CD4-positive, alpha-beta memory T cell (primary cell): ENCODE data around the gene RASA4B. TPM values are rescaled to one million over a fixed set of nuclear protein-coding genes. Genes with fewer than 3 reads are reported as not detected.

Experiments
- CTCF ChIA-PET: fragments of 350-600 bp; sonication (Branson Sonifier 250); formaldehyde crosslinking; loops from one replicate; lab custom pipeline; 2021; ENCODE audit warnings: inconsistent platforms; ENCODE audit not compliant: partially characterized antibody; lab: Charles Lee
- POLR2A ChIA-PET: fragments of 350-600 bp; sonication (Branson Sonifier 250); formaldehyde crosslinking; loops from one replicate; lab custom pipeline; 2021; ENCODE audit not compliant: partially characterized antibody; lab: Charles Lee
- DNase-seq, 5 donors: peaks; one replicate each; pipeline versions ENCODE4 v3.0.0 to v3.0.0-alpha.2; 2020 to 2022; ENCODE audit warnings: mixed read lengths in 1 of 5
- H3K27ac ChIP-seq: one replicate; pipeline ENCODE4 v1.7.0; 2013; ENCODE audit warnings: low read depth, low read length
- H3K27me3 ChIP-seq: 2 replicates; pipeline ENCODE4 v1.7.0; 2013; ENCODE audit warnings: mild to moderate bottlenecking, low read length, moderate library complexity; ENCODE audit not compliant: insufficient read depth
- H3K36me3 ChIP-seq: 2 replicates; pipeline ENCODE4 v1.7.0; 2013; ENCODE audit warnings: mild to moderate bottlenecking, low read length, moderate library complexity; ENCODE audit not compliant: insufficient read depth
- H3K4me1 ChIP-seq: 2 replicates; pipeline ENCODE4 v1.7.0; 2013; ENCODE audit warnings: mild to moderate bottlenecking, low read length, moderate library complexity; ENCODE audit not compliant: insufficient read depth
- H3K4me3 ChIP-seq, 2 donors: one replicate each; pipeline ENCODE4 v1.7.0; 2013; ENCODE audit warnings: low read length in 2 of 2, mild to moderate bottlenecking in 1 of 2
- H3K9me3 ChIP-seq, 2 donors: one replicate each; pipeline ENCODE4 v1.7.0; 2013; ENCODE audit warnings: low read length in 2 of 2, control low read depth in 1 of 2; ENCODE audit not compliant: control insufficient read depth in 1 of 2
- H3K27ac Mint-ChIP-seq, 7 donors: one replicate each; pipeline ENCODE4 v1.8.0; 2020 to 2021; ENCODE audit warnings: mixed read lengths in 7 of 7, mild to moderate bottlenecking in 6 of 7, inconsistent platforms in 3 of 7, moderate library complexity in 3 of 7
- H3K27me3 Mint-ChIP-seq, 2 donors: one replicate each; pipeline ENCODE4 v1.8.0; 2020 to 2021; ENCODE audit warnings: mixed read lengths in 2 of 2
- H3K36me3 Mint-ChIP-seq, 2 donors: one replicate each; pipeline ENCODE4 v1.8.0; 2020 to 2021; ENCODE audit warnings: mixed read lengths in 2 of 2, inconsistent platforms in 1 of 2, mild to moderate bottlenecking in 1 of 2
- H3K4me1 Mint-ChIP-seq, 4 donors: one replicate each; pipeline ENCODE4 v1.8.0; 2020 to 2021; ENCODE audit warnings: mixed read lengths in 4 of 4, mild to moderate bottlenecking in 1 of 4
- H3K4me3 Mint-ChIP-seq, 8 donors: one replicate each; pipeline ENCODE4 v1.8.0; 2020 to 2021; ENCODE audit warnings: mixed read lengths in 8 of 8, mild to moderate bottlenecking in 7 of 8, moderate library complexity in 6 of 8, inconsistent platforms in 3 of 8
- H3K9me3 Mint-ChIP-seq, 8 donors: one replicate each; pipeline ENCODE4 v1.8.0; 2020 to 2021; ENCODE audit warnings: mixed read lengths in 8 of 8, mild to moderate bottlenecking in 5 of 8, inconsistent platforms in 3 of 8, moderate library complexity in 1 of 8
- intact Hi-C: fragments of 100-400 bp; cut with micrococcal nuclease; formaldehyde crosslinking; loops from one replicate; pipeline ENCODE4 v1.15.1; 2023
- microRNA-seq: library from miRNA; unstranded; fragments of <30 nt; microRNA quantifications from one replicate; pipeline ENCODE4 v1.2.0, GENCODE V29; 2021; ENCODE audit warnings: borderline replicate concordance, borderline number of aligned reads, borderline microRNAs expressed, mixed read lengths
- polyA plus RNA-seq, 2 donors: library from polyadenylated mRNA; unstranded; fragments of 300-500 nt; fragmentation: Illumina TruSeq; gene quantifications; one replicate each; pipeline ENCODE4 v1.2.3, GENCODE V29; 2021
- total RNA-seq, 2 experiments: library from RNA; stranded (reverse); gene quantifications; one replicate each; pipeline ENCODE4 v1.2.3, GENCODE V29; 2021

RASA4B gene
- total and polyA plus RNA-seq, 4 experiments from 2014 or later, result 5.0 to 15.8 (median 13.4) TPM

DNA sequence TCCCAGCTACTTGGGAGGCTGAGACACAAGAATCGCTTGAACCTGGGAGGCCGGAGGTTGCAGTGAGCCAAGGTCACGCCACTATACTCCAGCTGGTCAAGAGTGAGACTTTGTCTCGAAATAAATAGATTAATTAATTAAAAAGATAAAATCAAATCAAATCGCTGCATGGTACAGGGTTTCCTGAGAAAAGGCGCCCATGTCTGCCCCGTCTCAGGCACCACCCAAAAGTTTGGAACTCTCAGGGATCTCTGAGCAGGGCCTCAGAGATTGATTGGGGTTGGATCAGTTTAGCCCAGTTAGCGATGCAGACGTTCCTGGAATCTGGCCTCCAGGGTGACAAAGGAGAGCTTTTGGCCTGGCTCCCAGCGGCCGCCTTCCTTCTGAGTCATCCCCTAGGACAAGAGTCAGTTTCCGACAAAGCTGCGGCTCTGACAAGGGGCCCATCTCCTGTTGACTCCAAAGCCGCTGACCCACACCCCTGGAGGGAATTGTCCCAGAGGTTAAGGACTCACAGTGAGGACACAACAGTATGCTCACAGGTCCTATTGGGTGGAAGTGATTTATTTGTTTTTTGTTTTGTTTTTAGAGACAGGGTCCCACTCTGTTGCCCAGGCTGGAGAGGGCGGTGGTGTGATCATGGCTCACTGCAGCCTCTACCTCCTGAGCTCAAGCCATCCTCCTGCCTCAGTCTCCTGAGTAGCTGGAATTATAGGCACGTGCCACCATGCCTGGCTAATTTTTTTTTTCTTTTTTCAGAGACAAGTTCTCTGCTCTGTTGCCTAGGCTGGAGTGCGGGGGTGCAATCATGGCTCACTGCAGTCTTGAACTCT, 77.4 kb downstream of the RASA4B start:
- no peak for DNase-seq
- POLR2A ChIA-PET, result interaction anchor here (1.1 to 2.1 kb wide), 3 partner anchors 13 to 28 kb away, joined by 3 to 6 read pairs (median 5); no protein-coding TSS in a partner anchor
- Histone ChIP-seq H3K27me3 (no peaks in the 10 kb centered on the region), H3K4me1 (peaks cover 2% of the 10 kb centered on the region), H3K36me3 (peaks cover 5% of the 10 kb centered on the region), H3K4me3 (no peak overlapping the region), H3K27ac (no peak overlapping the region), H3K9me3 (no peaks in the 10 kb centered on the region)
- Mint-ChIP-seq H3K9me3 (no peaks in the 10 kb centered on the region), H3K27ac (no peak overlapping the region), H3K27me3 (no peaks in the 10 kb centered on the region), H3K4me1 (peaks cover 3 to 10% (median 5%) of the 10 kb centered on the region in 4 donors), H3K4me3 (no peak overlapping the region), H3K36me3 (peaks cover 9 to 25% of the 10 kb centered on the region in 2 donors)
- CTCF ChIA-PET, result interaction anchor here (1.3 to 2.9 kb wide), 2 partner anchors 10 to 36 kb away, joined by 7 to 12 read pairs; no protein-coding TSS in a partner anchor
- intact Hi-C loops, result no loop called here

DNA sequence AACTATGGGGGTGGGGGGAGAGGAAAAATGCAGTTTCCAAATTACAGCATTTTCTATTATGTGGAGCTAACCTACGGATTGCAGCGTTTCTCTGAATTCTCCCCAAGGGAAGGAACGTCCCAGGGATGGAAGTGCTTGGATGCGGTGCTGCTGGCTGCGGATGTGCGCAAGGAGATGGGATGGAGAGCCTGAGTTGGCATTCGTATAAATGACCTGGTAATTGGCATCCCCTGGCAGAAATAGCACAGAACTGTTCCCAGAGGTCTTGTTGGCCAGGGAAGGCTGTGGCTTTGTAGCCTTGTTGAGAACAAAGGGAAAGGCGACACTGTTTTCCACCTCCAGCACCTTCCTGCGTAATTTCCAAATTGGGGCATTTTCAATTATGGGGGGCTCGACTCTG, 81.5 kb downstream of the RASA4B start:
- no peak overlapping the region for H3K27ac ChIP-seq
- DNase-seq, result no peak
- CTCF ChIA-PET, result interaction anchor here (1.3 to 4.7 kb wide), 5 partner anchors 10 to 32 kb away, joined by 6 to 30 read pairs (median 11); no protein-coding TSS in a partner anchor
- H3K4me3 Mint-ChIP-seq, result peak overlapping the region in 3 of 8 donors; percentile 53 to 62 (median 54)
- H3K4me1 ChIP-seq, result peaks cover 34% of the 10 kb centered on the region
- intact Hi-C loops, result no loop called here
- no peak overlapping the region for H3K4me3 ChIP-seq
- peaks cover 16 to 39% (median 27%) of the 10 kb centered on the region in 4 donors for H3K4me1 Mint-ChIP-seq
- H3K9me3 ChIP-seq, result no peaks in the 10 kb centered on the region
- H3K27me3 Mint-ChIP-seq, result no peaks in the 10 kb centered on the region
- peak overlapping the region in 5 of 7 donors; percentile 33 to 95 (median 68) for H3K27ac Mint-ChIP-seq
- H3K36me3 ChIP-seq, result peaks cover 5% of the 10 kb centered on the region
- peaks cover 4 to 18% of the 10 kb centered on the region in 2 donors for H3K36me3 Mint-ChIP-seq
- H3K27me3 ChIP-seq, result no peaks in the 10 kb centered on the region
- POLR2A ChIA-PET, result interaction anchor here (1.1 to 16.0 kb wide), 2 partner anchors 11 to 24 kb away, joined by 5 to 496 read pairs; no protein-coding TSS in a partner anchor
- no peaks in the 10 kb centered on the region for H3K9me3 Mint-ChIP-seq

DNA sequence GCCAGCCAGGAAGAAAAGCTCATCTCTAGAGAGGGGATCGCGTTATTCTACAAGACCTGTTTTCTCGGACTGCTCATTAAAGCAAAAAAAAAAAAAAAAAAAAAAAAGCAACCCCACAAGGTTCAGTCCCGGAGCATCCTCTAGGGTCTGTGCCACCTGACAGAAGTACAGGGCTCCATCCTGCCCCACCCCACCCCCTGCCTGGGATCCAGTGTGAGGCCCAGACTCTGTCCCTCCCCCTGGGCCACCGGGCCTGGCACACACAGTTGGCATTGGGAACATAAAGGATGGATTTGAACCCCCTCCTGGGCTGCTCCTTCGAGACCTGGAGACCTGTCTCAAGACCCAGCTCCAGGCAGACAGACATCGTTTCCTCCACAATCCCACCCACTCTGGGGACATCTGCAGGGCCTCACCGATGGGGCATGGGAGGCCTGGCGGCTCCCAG, 83.5 kb downstream of the RASA4B start:
- no peaks in the 10 kb centered on the region for H3K9me3 ChIP-seq
- ChIA-PET POLR2A (interaction anchor here (0.6 to 16.0 kb wide), 7 partner anchors 9 to 71 kb away, joined by 3 to 496 read pairs (median 26); partner anchors contain the start of genes ALKBH4, LRWD1 and PRKRIP1), CTCF (interaction anchor here (1.4 to 4.7 kb wide), 5 partner anchors 14 to 30 kb away, joined by 3 to 30 read pairs (median 13); no protein-coding TSS in a partner anchor)
- peaks cover 5% of the 10 kb centered on the region for H3K36me3 ChIP-seq
- peak overlapping the region; percentile 74 to 76 for H3K4me3 ChIP-seq
- intact Hi-C loops, result loop anchor here (1.0 kb wide), 1 partner anchor 31 kb away; no protein-coding TSS in a partner anchor
- H3K27me3 Mint-ChIP-seq, result no peaks in the 10 kb centered on the region
- peaks cover 55% of the 10 kb centered on the region for H3K4me1 ChIP-seq
- H3K27me3 ChIP-seq, result no peaks in the 10 kb centered on the region
- peaks cover 26 to 58% (median 41%) of the 10 kb centered on the region in 4 donors for H3K4me1 Mint-ChIP-seq
- peaks cover 0 to 2% (median 0%) of the 10 kb centered on the region in 8 donors for H3K9me3 Mint-ChIP-seq
- H3K27ac Mint-ChIP-seq, result peak overlapping the region; percentile 88 to 95 (median 95)
- peak in 4 of 5 donors; percentile 16 to 32 (median 24) for DNase-seq
- peaks cover 4 to 15% of the 10 kb centered on the region in 2 donors for H3K36me3 Mint-ChIP-seq
- peak overlapping the region; percentile 80 to 90 (median 88) for H3K4me3 Mint-ChIP-seq
- peak overlapping the region; percentile 88 for H3K27ac ChIP-seq

DNA sequence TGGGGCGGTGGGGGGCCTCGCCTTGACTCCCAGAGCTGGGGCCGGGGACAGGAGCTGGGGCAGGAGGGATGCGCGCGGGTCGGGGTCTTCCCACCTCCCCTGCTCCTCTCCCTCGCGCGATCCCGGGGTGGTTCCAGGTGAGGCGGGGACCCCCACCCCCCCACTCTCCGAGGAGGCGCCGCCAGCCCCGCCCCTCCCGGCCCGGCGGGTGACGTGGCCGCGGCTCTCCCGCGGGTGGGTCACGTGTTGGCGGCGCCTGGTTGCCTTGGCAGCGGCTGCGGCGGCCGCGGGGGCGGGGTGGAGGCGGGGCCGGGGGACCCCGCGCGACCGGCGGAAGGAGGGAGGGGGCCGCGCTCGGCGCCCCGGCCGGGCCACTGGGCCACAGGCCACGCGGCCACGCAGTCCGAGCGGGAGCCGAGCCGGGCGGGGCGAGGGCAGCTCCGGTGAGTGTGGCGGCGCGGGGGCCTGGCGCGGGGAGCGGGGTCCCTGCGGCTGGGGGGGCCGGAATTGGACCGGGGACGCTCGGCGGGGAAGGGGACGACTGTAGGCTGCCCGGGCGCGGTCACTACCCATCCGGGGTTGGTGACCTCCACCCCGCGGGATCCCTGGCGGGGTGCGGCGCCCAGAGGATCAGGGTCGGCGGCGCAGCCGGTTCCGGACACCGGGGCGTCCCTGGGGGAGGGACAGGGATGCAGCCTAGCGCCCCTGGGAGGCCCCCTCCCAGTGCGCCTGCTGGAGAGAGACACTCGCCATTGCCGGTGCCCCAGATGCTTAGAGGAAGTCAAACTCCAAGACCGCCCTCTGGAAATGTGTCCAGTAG, 84.1 kb downstream of the RASA4B start, which contains the start of gene ORAI2:
Gene ORAI2, plus strand, starts transcription at position 357 of the 820 bp plus-strand sequence. CDS start 5,382 bp downstream, outside the sequence.
- H3K4me3 ChIP-seq, result peak within 1 kb of the TSS; percentile 74 to 76
- CTCF ChIA-PET, result interaction anchor here (1.4 to 4.7 kb wide), 7 partner anchors 14 to 37 kb away, joined by 3 to 30 read pairs (median 13); partner anchors contain the start of gene PRKRIP1
- POLR2A ChIA-PET, result interaction anchor here (0.6 to 16.0 kb wide), 8 partner anchors 8 to 70 kb away, joined by 3 to 496 read pairs (median 17); partner anchors contain the start of genes ALKBH4, LRWD1 and PRKRIP1

More for the DNA sequence above, 84.1 kb downstream of the RASA4B start, which contains the start of gene ORAI2:
- Histone ChIP-seq H3K27me3 (no peaks in the 10 kb centered on the region), H3K36me3 (peaks cover 5% of the 10 kb centered on the region), H3K4me1 (peaks cover 61% of the 10 kb centered on the region), H3K27ac (peak within 1 kb of the TSS; percentile 88), H3K9me3 (no peaks in the 10 kb centered on the region)
- Mint-ChIP-seq H3K4me3 (peak within 1 kb of the TSS; percentile 80 to 90 (median 88)), H3K4me1 (peaks cover 26 to 62% (median 43%) of the 10 kb centered on the region in 4 donors), H3K9me3 (peaks cover 0 to 2% (median 0%) of the 10 kb centered on the region in 8 donors), H3K27me3 (no peaks in the 10 kb centered on the region), H3K36me3 (peaks cover 4 to 11% of the 10 kb centered on the region in 2 donors), H3K27ac (peak within 1 kb of the TSS; percentile 98 to 100 (median 100))
- DNase-seq, result peak; percentile 81 to 86 (median 84)
- intact Hi-C loops, result loop anchor here (1.0 kb wide), 1 partner anchor 32 kb away; no protein-coding TSS in a partner anchor

Small RNAs within 50 kb of the gene (microRNA-seq; reads per million reads assigned to microRNA genes)
- gene MIR4467 (not detected), gene MIR5090 (3.1 reads per million, percentile 13 among the genes with 10 or more reads in this experiment)

Other genes starting within 250 kb of the RASA4B start
- 1 to 10 TPM in 1 of 2 experiments, under 1 TPM in 1; 0.79 to 1.2 TPM for gene SH2B2, start 230.9 kb downstream of the RASA4B start, total RNA-seq
- gene SH2B2, start 230.9 kb downstream of the RASA4B start, polyA plus RNA-seq, result under 1 TPM in 1 of 2 donors, not detected in 1; 0.69 TPM
- gene SPDYE6, start 161.3 kb downstream of the RASA4B start, total RNA-seq, result not detected
- under 1 TPM; 0.14 to 0.73 TPM for gene SPDYE6, start 161.3 kb downstream of the RASA4B start, polyA plus RNA-seq
- 10 to 100 TPM; 43.2 to 47.6 TPM for gene PRKRIP1, start 121.4 kb downstream of the RASA4B start, total RNA-seq
- 10 to 100 TPM in 1 of 2 donors, 1 to 10 TPM in 1; 9.7 to 21.7 TPM for gene PRKRIP1, start 121.4 kb downstream of the RASA4B start, polyA plus RNA-seq
- 10 to 100 TPM; 29.0 to 31.6 TPM for gene ORAI2, start 84.2 kb downstream of the RASA4B start, total RNA-seq
- gene ORAI2, start 84.2 kb downstream of the RASA4B start, polyA plus RNA-seq, result 10 to 100 TPM; 42.9 to 53.3 TPM
- 10 to 100 TPM; 11.8 to 11.9 TPM for gene ALKBH4, start 52.9 kb downstream of the RASA4B start, total RNA-seq
- gene ALKBH4, start 52.9 kb downstream of the RASA4B start, polyA plus RNA-seq, result 10 to 100 TPM; 15.7 to 16.6 TPM
- 10 to 100 TPM; 26.0 to 28.5 TPM for gene LRWD1, start 52.8 kb downstream of the RASA4B start, total RNA-seq
- 10 to 100 TPM; 12.9 to 15.2 TPM for gene LRWD1, start 52.8 kb downstream of the RASA4B start, polyA plus RNA-seq
- 10 to 100 TPM; 35.8 to 38.2 TPM for gene POLR2J, start 38.9 kb downstream of the RASA4B start, total RNA-seq
- 100 to 1,000 TPM; 122 to 126 TPM for gene POLR2J, start 38.9 kb downstream of the RASA4B start, polyA plus RNA-seq
- gene UPK3BL2, start 25.9 kb upstream of the RASA4B start, total RNA-seq, result 10 to 100 TPM; 46.0 to 51.1 TPM
- 1 to 10 TPM in 1 of 2 donors, under 1 TPM in 1; 0.94 to 5.5 TPM for gene UPK3BL2, start 25.9 kb upstream of the RASA4B start, polyA plus RNA-seq
- gene SPDYE2, start 33.4 kb upstream of the RASA4B start, total RNA-seq, result under 1 TPM; 0.20 to 0.28 TPM
- 1 to 10 TPM in 1 of 2 donors, not detected in 1; 1.7 TPM for gene SPDYE2, start 33.4 kb upstream of the RASA4B start, polyA plus RNA-seq
- 100 to 1,000 TPM in 1 of 2 experiments, 10 to 100 TPM in 1; 94.1 to 119 TPM for gene POLR2J3, start 54.8 kb upstream of the RASA4B start, total RNA-seq
- 10 to 100 TPM; 21.0 to 58.9 TPM for gene POLR2J3, start 54.8 kb upstream of the RASA4B start, polyA plus RNA-seq
- 10 to 100 TPM; 37.8 to 43.3 TPM for gene RASA4, start 99.0 kb upstream of the RASA4B start, total RNA-seq
- gene RASA4, start 99.0 kb upstream of the RASA4B start, polyA plus RNA-seq, result 10 to 100 TPM in 1 of 2 donors, 1 to 10 TPM in 1; 7.7 to 24.3 TPM
- gene UPK3BL1, start 125.0 kb upstream of the RASA4B start, total RNA-seq, result 10 to 100 TPM; 43.3 to 46.3 TPM
- gene UPK3BL1, start 125.0 kb upstream of the RASA4B start, polyA plus RNA-seq, result 10 to 100 TPM; 20.1 to 26.8 TPM
- not detected for gene SPDYE2B, start 132.5 kb upstream of the RASA4B start, total RNA-seq
- gene SPDYE2B, start 132.5 kb upstream of the RASA4B start, polyA plus RNA-seq, result not detected
- 10 to 100 TPM; 21.8 to 27.7 TPM for gene POLR2J2, start 153.9 kb upstream of the RASA4B start, total RNA-seq
- gene POLR2J2, start 153.9 kb upstream of the RASA4B start, polyA plus RNA-seq, result 1 to 10 TPM; 1.6 to 7.9 TPM
- 10 to 100 TPM in 1 of 2 experiments, 1 to 10 TPM in 1; 8.6 to 11.1 TPM for gene FAM185A, start 231.2 kb upstream of the RASA4B start, total RNA-seq
- 1 to 10 TPM; 4.6 to 7.0 TPM for gene FAM185A, start 231.2 kb upstream of the RASA4B start, polyA plus RNA-seq